D721Med (cell line): ENCODE results near the gene POU4F3.

ENCODE experiments used
- DNase-seq: peaks from one replicate; pipeline ENCODE4 v3.0.0; 2011; ENCODE audit warnings: low spot score; ENCODE audit not compliant: insufficient read length
- FAIRE-seq: peaks from 2 replicates; lab custom pipeline; 2011; peaks lifted over from hg19 to GRCh38; lab: Jason Lieb, UNC
- CTCF ChIP-seq: IDR thresholded peaks from 2 replicates; pipeline ENCODE4 v1.5.1; 2012; ENCODE audit warnings: mild to moderate bottlenecking, control low read depth; ENCODE audit not compliant: insufficient read depth; ENCODE audit errors: missing control alignments

POU4F3 gene

GRCh38 chr5:146339715-146340259 lies 1.1 kb downstream of the POU4F3 start:
- no peak for TF ChIP-seq CTCF
- DNase-seq (no peak), FAIRE-seq (no peak)

GRCh38 chr5:146340260-146341081 lies 1.8 kb downstream of the POU4F3 start:
- no peak for DNase-seq
- no peak for TF ChIP-seq CTCF
- no peak for FAIRE-seq

GRCh38 chr5:146341854-146342253 lies 3.2 kb downstream of the POU4F3 start:
- no peak for DNase-seq
- TF ChIP-seq CTCF = no peak
- FAIRE-seq = no peak

- no peak for FAIRE-seq
- no peak for DNase-seq
- no peak for TF ChIP-seq CTCF
Observed at GRCh38 chr5:146342519-146342881, 3.9 kb downstream of the POU4F3 start.

GRCh38 chr5:146342882-146343865 lies 4.5 kb downstream of the POU4F3 start:
- DNase-seq (no peak), FAIRE-seq (no peak)
- no peak for TF ChIP-seq CTCF

GRCh38 chr5:146344155-146345118 lies 5.8 kb downstream of the POU4F3 start:
- no peak for TF ChIP-seq CTCF
- no peak for FAIRE-seq
- DNase-seq = no peak
